Measurements from ENCODE around the gene ZNF777. TPM values are rescaled to one million over a fixed set of nuclear protein-coding genes. Genes with fewer than 3 reads are reported as not detected.

The ZNF777 gene
- total RNA-seq, 1 donor, result 6.0 TPM

- no peak for TF ChIP-seq CTCF (IDR thresholded peaks at IDR 0.05; ENCODE audit: insufficient read depth, low read depth, low read length)
- DNase-seq (ENCODE audit: low read depth), result no peak
Observed at GRCh38 chr7:149459201-149459539, 1.7 kb downstream of the ZNF777 start.

GRCh38 chr7:149458235-149458634, 2.6 kb downstream of the ZNF777 start:
- no peak for DNase-seq (ENCODE audit: low read depth)
- H3K4me3 ChIP-seq (ENCODE audit: low read depth, low read length), result no peak overlapping the region
- TF ChIP-seq CTCF (IDR thresholded peaks at IDR 0.05; ENCODE audit: insufficient read depth, low read depth, low read length), result no peak

More at GRCh38 chr7:149459201-149459539, 1.7 kb downstream of the ZNF777 start:
- peak overlapping the region; percentile 76 for H3K4me3 ChIP-seq (ENCODE audit: low read depth, low read length)

- no peak overlapping the region for H3K4me3 ChIP-seq (ENCODE audit: low read depth, low read length)
- no peak for TF ChIP-seq CTCF (IDR thresholded peaks at IDR 0.05; ENCODE audit: insufficient read depth, low read depth, low read length)
- no peak for DNase-seq (ENCODE audit: low read depth)
Observed at GRCh38 chr7:149457766-149458165, 3.1 kb downstream of the ZNF777 start.

GRCh38 chr7:149456506-149457421, 4.1 kb downstream of the ZNF777 start:
- no peak for TF ChIP-seq CTCF (IDR thresholded peaks at IDR 0.05; ENCODE audit: insufficient read depth, low read depth, low read length)
- no peak for DNase-seq (ENCODE audit: low read depth)
- H3K4me3 ChIP-seq (ENCODE audit: low read depth, low read length), result no peak overlapping the region

- DNase-seq (ENCODE audit: low read depth), result no peak
- TF ChIP-seq CTCF (IDR thresholded peaks at IDR 0.05; ENCODE audit: insufficient read depth, low read depth, low read length), result no peak
- H3K4me3 ChIP-seq (ENCODE audit: low read depth, low read length), result no peak overlapping the region
Observed at GRCh38 chr7:149455175-149455950, 5.5 kb downstream of the ZNF777 start.

GRCh38 chr7:149454750-149455149, 6.1 kb downstream of the ZNF777 start:
- no peak for DNase-seq (ENCODE audit: low read depth)
- TF ChIP-seq CTCF (IDR thresholded peaks at IDR 0.05; ENCODE audit: insufficient read depth, low read depth, low read length), result no peak
- no peak overlapping the region for H3K4me3 ChIP-seq (ENCODE audit: low read depth, low read length)
